SK-N-MC (cell line): Measurements from ENCODE around the gene REEP3.

Experiments used
- EZH2 ChIP-seq: fragments of 200-600 bp; sonication (generic); IDR thresholded peaks from one replicate; pipeline ENCODE4 v1.6.1; 2017; ENCODE audit warnings: antibody characterized with exemption
- FOXP2 ChIP-seq: optimal IDR thresholded peaks from 2 replicates; pipeline ENCODE3; 2011; ENCODE audit warnings: mild to moderate bottlenecking, moderate library complexity; ENCODE audit not compliant: insufficient read depth; ENCODE audit errors: extremely low read length, control extremely low read depth
- POLR2AphosphoS5 ChIP-seq: IDR thresholded peaks from 2 replicates; pipeline ENCODE4 v1.6.1; 2012; ENCODE audit warnings: mild to moderate bottlenecking, low read depth, low read length, borderline replicate concordance

GRCh38 chr10:63483983-63484382 is 37.2 kb upstream of the REEP3 start:
- TF ChIP-seq POLR2AphosphoS5 (no peak), EZH2 (no peak), FOXP2 (no peak)
